Measurements from ENCODE around the gene PAQR4. TPM values are rescaled to one million over a fixed set of nuclear protein-coding genes. Genes with fewer than 3 reads are reported as not detected.

Gene PAQR4
- polyA plus RNA-seq, 1 of the 3 experiments (the other 2 are of a cell fraction), result 8.8 TPM

DNA sequence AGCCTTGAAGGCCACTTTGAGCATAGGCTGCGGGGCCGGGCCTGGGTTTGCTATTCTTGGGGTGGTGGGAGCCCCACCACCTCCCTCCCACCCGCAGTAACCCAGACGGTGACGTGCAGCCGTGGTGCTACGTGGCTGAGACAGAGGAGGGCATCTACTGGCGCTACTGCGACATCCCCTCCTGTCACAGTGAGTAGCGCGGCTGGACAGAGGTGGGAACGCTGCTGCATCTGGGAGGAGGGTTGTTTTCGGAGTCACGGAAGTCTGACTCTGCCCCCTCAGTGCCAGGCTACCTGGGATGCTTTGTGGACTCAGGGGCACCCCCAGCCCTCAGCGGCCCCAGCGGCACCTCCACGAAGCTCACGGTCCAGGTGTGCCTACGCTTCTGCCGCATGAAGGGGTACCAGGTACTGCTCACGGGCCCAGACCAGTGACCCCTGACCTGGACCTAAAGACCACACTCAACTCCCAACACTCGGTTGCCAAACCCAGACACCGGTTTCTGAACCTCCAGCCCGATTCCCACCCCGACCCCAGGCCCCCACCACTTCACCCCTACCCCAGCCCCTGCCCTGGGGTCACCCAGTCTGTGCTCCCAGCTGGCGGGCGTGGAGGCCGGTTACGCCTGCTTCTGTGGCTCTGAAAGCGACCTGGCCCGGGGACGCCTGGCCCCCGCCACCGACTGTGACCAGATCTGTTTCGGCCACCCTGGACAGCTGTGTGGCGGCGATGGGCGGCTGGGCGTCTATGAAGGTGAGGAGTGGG, 2.9 kb upstream of the PAQR4 start (continued):
- TF ChIP-seq, protein P1, sequence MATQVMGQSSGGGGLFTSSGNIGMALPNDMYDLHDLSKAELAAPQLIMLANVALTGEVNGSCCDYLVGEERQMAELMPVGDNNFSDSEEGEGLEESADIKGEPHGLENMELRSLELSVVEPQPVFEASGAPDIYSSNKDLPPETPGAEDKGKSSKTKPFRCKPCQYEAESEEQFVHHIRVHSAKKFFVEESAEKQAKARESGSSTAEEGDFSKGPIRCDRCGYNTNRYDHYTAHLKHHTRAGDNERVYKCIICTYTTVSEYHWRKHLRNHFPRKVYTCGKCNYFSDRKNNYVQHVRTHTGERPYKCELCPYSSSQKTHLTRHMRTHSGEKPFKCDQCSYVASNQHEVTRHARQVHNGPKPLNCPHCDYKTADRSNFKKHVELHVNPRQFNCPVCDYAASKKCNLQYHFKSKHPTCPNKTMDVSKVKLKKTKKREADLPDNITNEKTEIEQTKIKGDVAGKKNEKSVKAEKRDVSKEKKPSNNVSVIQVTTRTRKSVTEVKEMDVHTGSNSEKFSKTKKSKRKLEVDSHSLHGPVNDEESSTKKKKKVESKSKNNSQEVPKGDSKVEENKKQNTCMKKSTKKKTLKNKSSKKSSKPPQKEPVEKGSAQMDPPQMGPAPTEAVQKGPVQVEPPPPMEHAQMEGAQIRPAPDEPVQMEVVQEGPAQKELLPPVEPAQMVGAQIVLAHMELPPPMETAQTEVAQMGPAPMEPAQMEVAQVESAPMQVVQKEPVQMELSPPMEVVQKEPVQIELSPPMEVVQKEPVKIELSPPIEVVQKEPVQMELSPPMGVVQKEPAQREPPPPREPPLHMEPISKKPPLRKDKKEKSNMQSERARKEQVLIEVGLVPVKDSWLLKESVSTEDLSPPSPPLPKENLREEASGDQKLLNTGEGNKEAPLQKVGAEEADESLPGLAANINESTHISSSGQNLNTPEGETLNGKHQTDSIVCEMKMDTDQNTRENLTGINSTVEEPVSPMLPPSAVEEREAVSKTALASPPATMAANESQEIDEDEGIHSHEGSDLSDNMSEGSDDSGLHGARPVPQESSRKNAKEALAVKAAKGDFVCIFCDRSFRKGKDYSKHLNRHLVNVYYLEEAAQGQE (IDR thresholded peaks at IDR 0.05; ENCODE audit: low read depth, low read length), result no peak
- TF ChIP-seq, protein P2, sequence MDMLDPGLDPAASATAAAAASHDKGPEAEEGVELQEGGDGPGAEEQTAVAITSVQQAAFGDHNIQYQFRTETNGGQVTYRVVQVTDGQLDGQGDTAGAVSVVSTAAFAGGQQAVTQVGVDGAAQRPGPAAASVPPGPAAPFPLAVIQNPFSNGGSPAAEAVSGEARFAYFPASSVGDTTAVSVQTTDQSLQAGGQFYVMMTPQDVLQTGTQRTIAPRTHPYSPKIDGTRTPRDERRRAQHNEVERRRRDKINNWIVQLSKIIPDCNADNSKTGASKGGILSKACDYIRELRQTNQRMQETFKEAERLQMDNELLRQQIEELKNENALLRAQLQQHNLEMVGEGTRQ (IDR thresholded peaks at IDR 0.05; ENCODE audit: borderline replicate concordance, low read depth, low read length), result no peak

DNA sequence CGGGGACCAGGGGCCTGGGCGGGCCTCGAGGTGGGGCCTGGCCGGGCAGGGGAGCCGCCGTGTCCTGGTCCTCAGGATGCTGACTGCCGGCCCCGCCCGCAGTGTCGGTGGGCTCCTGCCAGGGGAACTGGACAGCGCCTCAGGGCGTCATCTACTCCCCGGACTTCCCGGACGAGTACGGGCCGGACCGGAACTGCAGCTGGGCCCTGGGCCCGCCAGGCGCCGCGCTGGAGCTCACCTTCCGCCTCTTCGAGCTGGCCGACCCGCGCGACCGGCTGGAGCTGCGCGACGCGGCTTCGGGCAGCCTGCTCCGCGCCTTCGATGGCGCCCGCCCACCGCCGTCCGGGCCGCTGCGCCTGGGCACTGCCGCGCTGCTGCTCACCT, 2.3 kb upstream of the PAQR4 start:
- H3K79me2 ChIP-seq (ENCODE audit: insufficient read depth), result no peaks in the 10 kb centered on the region; the same call in 1 of the 2 replicates
- ChIA-PET CTCF (interaction anchor here (0.7 to 1.0 kb wide), 3 partner anchors 18 to 53 kb away, joined by 3 read pairs; partner anchors contain the start of gene TNFRSF12A), POLR2A (no interaction called here)
- H3K4me3 ChIP-seq (ENCODE audit: low read depth in 2 of 2, low read length in 1 of 2), result no peak overlapping the region
- no peak overlapping the region for H2AFZ ChIP-seq (ENCODE audit: low read depth)
- H3K27me3 ChIP-seq (ENCODE audit: insufficient read depth), result no peaks in the 10 kb centered on the region
- peaks cover 0 to 36% of the 10 kb centered on the region in 2 experiments; a peak in 1 of 4 replicates for H3K4me1 ChIP-seq (ENCODE audit: control insufficient read depth in 1 of 2, insufficient read depth in 2 of 2, low read depth in 1 of 2, low read length in 1 of 2)
- WGBS (ENCODE audit: low lambda C conversion rate), result 96% methylated on average over 36 of the region's 46 CpGs
- DNase-seq, result no peak
- no peaks in the 10 kb centered on the region for H3K9me3 ChIP-seq
- peaks cover 9% of the 10 kb centered on the region for H3F3A ChIP-seq (replicated peaks; ENCODE audit: insufficient read depth)
- H3K9ac ChIP-seq, result no peak overlapping the region
- no peak for TF ChIP-seq FOXM1 (IDR thresholded peaks at IDR 0.05; ENCODE audit: low read depth)
- TF ChIP-seq NRF1 (IDR thresholded peaks at IDR 0.05; ENCODE audit: low read depth, low read length), result no peak
- no peak for TF ChIP-seq GABPA (IDR thresholded peaks at IDR 0.05; ENCODE audit: low read depth)
- TF ChIP-seq ELF1 (IDR thresholded peaks at IDR 0.05), result no peak
- no peak for TF ChIP-seq GATA2 (CRISPR knock-in tag; IDR thresholded peaks at IDR 0.05)
- TF ChIP-seq TEAD4 (IDR thresholded peaks at IDR 0.05; ENCODE audit: borderline replicate concordance, insufficient read depth), result no peak
- TF ChIP-seq, protein P3, sequence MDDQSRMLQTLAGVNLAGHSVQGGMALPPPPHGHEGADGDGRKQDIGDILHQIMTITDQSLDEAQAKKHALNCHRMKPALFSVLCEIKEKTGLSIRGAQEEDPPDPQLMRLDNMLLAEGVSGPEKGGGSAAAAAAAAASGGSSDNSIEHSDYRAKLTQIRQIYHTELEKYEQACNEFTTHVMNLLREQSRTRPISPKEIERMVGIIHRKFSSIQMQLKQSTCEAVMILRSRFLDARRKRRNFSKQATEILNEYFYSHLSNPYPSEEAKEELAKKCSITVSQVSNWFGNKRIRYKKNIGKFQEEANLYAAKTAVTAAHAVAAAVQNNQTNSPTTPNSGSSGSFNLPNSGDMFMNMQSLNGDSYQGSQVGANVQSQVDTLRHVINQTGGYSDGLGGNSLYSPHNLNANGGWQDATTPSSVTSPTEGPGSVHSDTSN (IDR thresholded peaks at IDR 0.05), result no peak
- no peak for TF ChIP-seq EP300 (IDR thresholded peaks at IDR 0.05; ENCODE audit: borderline replicate concordance in 1 of 2, low read depth in 1 of 2, low read length in 1 of 2)
- no peak for TF ChIP-seq NFIC (IDR thresholded peaks at IDR 0.05; ENCODE audit: borderline replicate concordance)
- no peak for TF ChIP-seq RCOR1 (IDR thresholded peaks at IDR 0.05; ENCODE audit: low read length)
- TF ChIP-seq, protein P4, sequence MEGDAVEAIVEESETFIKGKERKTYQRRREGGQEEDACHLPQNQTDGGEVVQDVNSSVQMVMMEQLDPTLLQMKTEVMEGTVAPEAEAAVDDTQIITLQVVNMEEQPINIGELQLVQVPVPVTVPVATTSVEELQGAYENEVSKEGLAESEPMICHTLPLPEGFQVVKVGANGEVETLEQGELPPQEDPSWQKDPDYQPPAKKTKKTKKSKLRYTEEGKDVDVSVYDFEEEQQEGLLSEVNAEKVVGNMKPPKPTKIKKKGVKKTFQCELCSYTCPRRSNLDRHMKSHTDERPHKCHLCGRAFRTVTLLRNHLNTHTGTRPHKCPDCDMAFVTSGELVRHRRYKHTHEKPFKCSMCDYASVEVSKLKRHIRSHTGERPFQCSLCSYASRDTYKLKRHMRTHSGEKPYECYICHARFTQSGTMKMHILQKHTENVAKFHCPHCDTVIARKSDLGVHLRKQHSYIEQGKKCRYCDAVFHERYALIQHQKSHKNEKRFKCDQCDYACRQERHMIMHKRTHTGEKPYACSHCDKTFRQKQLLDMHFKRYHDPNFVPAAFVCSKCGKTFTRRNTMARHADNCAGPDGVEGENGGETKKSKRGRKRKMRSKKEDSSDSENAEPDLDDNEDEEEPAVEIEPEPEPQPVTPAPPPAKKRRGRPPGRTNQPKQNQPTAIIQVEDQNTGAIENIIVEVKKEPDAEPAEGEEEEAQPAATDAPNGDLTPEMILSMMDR (IDR thresholded peaks at IDR 0.05), result no peak
- no peak for TF ChIP-seq YY1 (IDR thresholded peaks at IDR 0.05; ENCODE audit: low read depth)
- peaks cover 15% of the 10 kb centered on the region for H4K20me1 ChIP-seq (ENCODE audit: insufficient read depth)
- no peaks in the 10 kb centered on the region for H3K9me2 ChIP-seq
- no peaks in the 10 kb centered on the region for H3K36me3 ChIP-seq (replicated peaks in 1 of 2; ENCODE audit: control insufficient read depth in 1 of 2, insufficient read depth in 2 of 2, low read length in 1 of 2)
- no peak overlapping the region for H3K27ac ChIP-seq (ENCODE audit: low read depth in 2 of 2, low read length in 1 of 2)
- H3K4me2 ChIP-seq, result no peak overlapping the region

All from SK-N-SH (cell line).